GM12891 (cell line): ENCODE results near the gene RFFL.

Source experiments
- DNase-seq: peaks from one replicate; pipeline ENCODE4 v3.0.0; 2011; ENCODE audit warnings: low spot score; ENCODE audit not compliant: insufficient read length
- FAIRE-seq: peaks from 2 replicates; lab custom pipeline; 2011; peaks lifted over from hg19 to GRCh38; lab: Jason Lieb, UNC
- PAX5 ChIP-seq: IDR thresholded peaks from 2 replicates; pipeline ENCODE4 v1.6.1; 2011; ENCODE audit warnings: low read length, moderate library complexity, mild to moderate bottlenecking; ENCODE audit not compliant: insufficient read depth, severe bottlenecking
- POLR2A ChIP-seq: IDR thresholded peaks from 2 replicates; pipeline ENCODE4 v1.6.1; 2011; ENCODE audit warnings: low read depth, low read length, control low read depth
- POLR2AphosphoS5 ChIP-seq: IDR thresholded peaks from 2 replicates; pipeline ENCODE4 v1.6.1; 2011; ENCODE audit warnings: low read depth, low read length, control low read depth
- POU2F2 ChIP-seq: IDR thresholded peaks from 2 replicates; pipeline ENCODE4 v1.6.1; 2011; ENCODE audit warnings: low read depth, mild to moderate bottlenecking, control low read depth, low read length, moderate library complexity
- SPI1 ChIP-seq: IDR thresholded peaks from 2 replicates; pipeline ENCODE4 v1.6.1; 2011; ENCODE audit warnings: low read depth, low read length, control low read depth
- TAF1 ChIP-seq: IDR thresholded peaks from 2 replicates; pipeline ENCODE4 v1.6.1; 2011; ENCODE audit warnings: low read depth, low read length, control low read depth

The RFFL gene

GRCh38 chr17:34981538-34982241, 81.8 kb downstream of the RFFL start:
- TF ChIP-seq PAX5 (no peak), POLR2A (no peak), POLR2AphosphoS5 (no peak), POU2F2 (no peak), SPI1 (no peak), TAF1 (no peak)
- no peak for DNase-seq
- FAIRE-seq = peak; percentile 20

GRCh38 chr17:34980681-34981537, 82.6 kb downstream of the RFFL start:
- TF ChIP-seq POU2F2 (no peak; the same call in 1 of the 2 replicates), SPI1 (peak; percentile 10; the same call in 1 of the 2 replicates), TAF1 (no peak), POLR2A (0 out of 2 replicates have a peak, but pooled peaks have one; percentile 19), POLR2AphosphoS5 (peak; percentile 32; the same call in 1 of the 2 replicates)
- peak; percentile 88 for DNase-seq
- FAIRE-seq = peak; percentile 54

GRCh38 chr17:34980353-34980680, 83.2 kb downstream of the RFFL start, which contains the start of gene LIG3:
Gene LIG3, plus strand, starts transcription at chr17:34980512. Its CDS starts 2,494 bp downstream, at chr17:34983006.
- peak; percentile 98 for FAIRE-seq
- DNase-seq = peak; percentile 89
- TF ChIP-seq POLR2AphosphoS5 = peak; percentile 76
- peak; percentile 86 for TF ChIP-seq POLR2A
- peak; percentile 51 for TF ChIP-seq POU2F2
- no peak for TF ChIP-seq SPI1
- TF ChIP-seq PAX5 = no peak
- TF ChIP-seq TAF1 = peak; percentile 59; the same call in 1 of the 2 replicates

GRCh38 chr17:34979650-34980352, 83.7 kb downstream of the RFFL start:
- TF ChIP-seq POLR2A (no peak), SPI1 (no peak), POLR2AphosphoS5 (no peak), PAX5 (no peak), POU2F2 (no peak), TAF1 (no peak)
- no peak for FAIRE-seq

GRCh38 chr17:34979153-34979552, 84.4 kb downstream of the RFFL start:
- DNase-seq = no peak
- no peak for TF ChIP-seq TAF1
- no peak for TF ChIP-seq PAX5
- TF ChIP-seq POLR2A = no peak
- no peak for TF ChIP-seq POU2F2
- no peak for TF ChIP-seq POLR2AphosphoS5
- TF ChIP-seq SPI1 = no peak
- peak; percentile 50 for FAIRE-seq

More at GRCh38 chr17:34979650-34980352, 83.7 kb downstream of the RFFL start:
- no peak for DNase-seq

GRCh38 chr17:34974794-34975785, 88.4 kb downstream of the RFFL start:
- no peak for FAIRE-seq
- TF ChIP-seq POLR2A = no peak
- TF ChIP-seq POU2F2 = no peak
- TF ChIP-seq SPI1 = no peak
- TF ChIP-seq POLR2AphosphoS5 = no peak
- no peak for TF ChIP-seq TAF1
- no peak for TF ChIP-seq PAX5
- no peak for DNase-seq

- no peak for TF ChIP-seq SPI1
- TF ChIP-seq PAX5 = no peak
- no peak for TF ChIP-seq POU2F2
- no peak for TF ChIP-seq TAF1
- no peak for TF ChIP-seq POLR2AphosphoS5
- TF ChIP-seq POLR2A = no peak
- no peak for FAIRE-seq
These were observed 89.3 kb downstream of the RFFL start for GRCh38 chr17:34974179-34974578.

GRCh38 chr17:34961093-34961911, 102.2 kb downstream of the RFFL start, which contains the start of the genes CCT6B and ZNF830:
Gene CCT6B, minus strand, starts transcription at chr17:34961460. Its CDS starts 67 bp downstream, at chr17:34961393.
Gene ZNF830, plus strand, starts transcription at chr17:34961540. Its CDS starts 27 bp downstream, at chr17:34961567.
- DNase-seq (peak; percentile 73), FAIRE-seq (peak; percentile 96)
- no peak for TF ChIP-seq PAX5
- TF ChIP-seq POLR2A = peak; percentile 96
- TF ChIP-seq SPI1 = 0 out of 2 replicates have a peak, but pooled peaks have one; percentile 4
- peak; percentile 87; the same call in 1 of the 2 replicates for TF ChIP-seq POU2F2
- peak; percentile 96 for TF ChIP-seq POLR2AphosphoS5
- peak; percentile 93 for TF ChIP-seq TAF1

More at GRCh38 chr17:34974179-34974578, 89.3 kb downstream of the RFFL start:
- DNase-seq = no peak
